NOMO-1 treated with dmso at 0.1 percent for 144 hours (cell line): Measurements from ENCODE around the gene CDC25C.
"Not testable (repeated sequence)": the region's sequence is repeated elsewhere in the genome, so short reads cannot be mapped to it uniquely, and the experiment has no call there.

Experiments used
- DNase-seq: peaks from one replicate; lab custom pipeline; 2025; ENCODE audit not compliant: unreplicated experiment; lab: John Stamatoyannopoulos, UW

The CDC25C gene

DNA sequence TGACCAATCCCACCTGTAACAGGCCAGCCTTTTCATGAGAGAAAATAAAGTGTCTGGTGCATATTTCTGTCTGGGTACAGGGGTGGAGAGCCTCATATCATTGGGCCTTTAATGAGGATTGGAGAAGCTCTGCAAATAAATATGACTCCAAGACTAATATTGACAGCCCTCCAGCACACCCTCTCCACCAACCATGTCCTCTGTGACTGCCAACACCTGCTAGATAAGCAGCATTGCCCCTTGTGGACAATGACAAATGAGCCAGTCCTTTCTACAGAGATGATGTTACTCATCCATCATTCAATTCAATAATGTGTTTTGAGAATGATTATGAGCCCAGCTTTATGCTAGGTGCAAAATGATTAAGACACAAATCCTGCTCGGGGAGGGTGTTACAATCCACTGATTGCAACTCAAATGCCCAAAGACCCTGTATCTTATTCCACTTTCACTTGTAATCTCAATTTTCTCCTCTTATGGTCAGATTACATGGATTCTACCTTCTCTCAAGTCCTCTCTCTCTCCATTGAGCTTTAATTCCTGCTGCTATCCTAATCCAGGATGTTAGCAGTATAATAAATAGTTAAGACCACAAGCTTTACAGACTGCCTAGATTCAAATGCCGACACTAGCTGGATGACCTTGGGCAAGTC lies 55.1 kb downstream of the CDC25C start:
- DNase-seq = no peak

DNA sequence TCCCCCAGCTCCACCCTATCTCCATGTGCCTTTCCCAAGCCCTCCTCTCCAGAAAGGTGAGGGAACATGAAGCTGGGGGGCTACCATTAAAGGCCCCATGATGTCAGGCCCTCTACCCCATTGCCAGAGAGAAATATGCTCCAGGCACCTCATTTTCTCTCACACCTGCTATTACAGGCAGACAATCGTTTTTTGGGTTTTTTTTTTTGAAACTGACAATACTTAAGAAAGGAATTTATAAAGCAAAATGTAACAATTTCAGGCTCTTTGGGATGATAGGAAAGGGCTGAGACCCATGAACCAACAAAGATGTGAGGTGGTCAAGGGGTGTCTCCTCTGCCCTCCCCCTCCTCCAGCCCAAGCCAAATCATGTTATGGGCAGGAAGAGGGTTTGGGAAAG lies 55.7 kb downstream of the CDC25C start:
- DNase-seq = no peak

DNA sequence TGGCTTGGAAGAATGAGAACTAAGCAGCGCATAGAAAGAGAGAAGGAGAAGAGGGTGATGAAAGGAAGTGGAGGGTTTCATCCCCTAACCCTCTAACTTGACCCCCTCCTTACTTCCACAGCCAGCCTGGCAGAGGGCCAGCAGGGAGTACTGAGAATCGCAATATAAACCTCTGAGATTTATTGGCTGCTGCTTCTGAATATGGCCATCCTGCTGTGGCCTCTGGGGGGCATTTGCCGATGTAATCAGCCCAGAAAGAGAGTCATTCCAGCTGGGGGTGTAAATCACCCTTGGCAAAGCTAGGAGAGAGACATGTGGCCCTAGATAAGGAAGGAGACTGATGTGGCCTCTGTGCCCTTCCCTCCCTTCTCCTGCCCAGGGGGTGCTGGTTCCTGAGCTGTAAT lies 56.2 kb downstream of the CDC25C start:
- DNase-seq = no peak

DNA sequence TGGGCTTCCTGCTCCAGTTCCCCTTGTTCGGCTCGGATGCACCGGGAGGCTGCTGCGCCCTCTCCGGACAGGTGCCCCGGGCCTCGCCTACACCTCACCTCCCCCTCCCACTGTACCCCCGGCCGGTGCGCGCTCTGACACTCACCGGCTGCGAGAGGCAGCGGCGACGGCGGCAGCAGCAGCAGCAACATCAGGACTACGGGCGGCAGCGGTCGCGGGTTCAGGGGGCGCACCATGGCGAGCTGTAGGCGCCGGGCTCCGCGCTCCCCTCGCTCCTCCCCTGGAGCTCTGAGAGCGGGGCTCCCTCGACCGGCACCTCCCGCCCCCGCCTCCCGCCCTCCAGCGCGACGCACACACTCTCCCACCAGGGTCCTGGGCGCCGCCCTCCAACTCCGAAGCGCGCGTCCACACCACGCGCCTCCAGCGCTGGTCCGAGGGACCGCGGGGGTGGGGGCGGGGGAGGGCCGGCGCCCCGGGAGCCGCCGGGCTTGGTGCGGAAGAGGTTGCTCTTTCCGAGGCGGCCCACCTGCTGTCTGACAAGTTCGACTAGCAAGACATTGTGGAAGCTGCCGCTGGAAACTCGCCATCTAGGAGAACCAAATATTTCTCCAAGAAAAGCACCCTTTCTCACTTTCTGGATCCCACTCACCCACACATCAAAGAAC lies 57.3 kb downstream of the CDC25C start, which contains the start of gene GFRA3:
Gene GFRA3, minus strand, starts transcription at position 433 of the 665 bp plus-strand sequence. Its CDS starts 197 bp downstream, at position 236.
- DNase-seq = no peak

DNA sequence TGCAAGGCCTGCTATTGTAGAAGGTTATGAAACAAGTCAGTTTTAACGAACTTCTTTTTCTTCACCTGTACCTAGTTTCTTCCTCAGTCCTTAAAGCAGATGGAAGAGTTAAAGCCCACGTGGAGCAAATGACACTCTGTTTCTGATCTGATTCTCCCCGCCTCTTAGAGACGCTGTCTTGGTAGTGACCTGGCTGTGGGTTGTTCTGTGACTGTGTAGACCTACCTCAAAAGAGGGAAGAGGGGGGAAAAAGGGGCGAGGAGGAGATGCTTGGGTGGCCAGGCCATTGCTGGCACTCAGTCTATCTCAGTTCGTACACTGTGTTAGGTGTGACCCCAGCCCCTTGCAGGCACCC lies 57.8 kb downstream of the CDC25C start:
- DNase-seq = no peak

DNA sequence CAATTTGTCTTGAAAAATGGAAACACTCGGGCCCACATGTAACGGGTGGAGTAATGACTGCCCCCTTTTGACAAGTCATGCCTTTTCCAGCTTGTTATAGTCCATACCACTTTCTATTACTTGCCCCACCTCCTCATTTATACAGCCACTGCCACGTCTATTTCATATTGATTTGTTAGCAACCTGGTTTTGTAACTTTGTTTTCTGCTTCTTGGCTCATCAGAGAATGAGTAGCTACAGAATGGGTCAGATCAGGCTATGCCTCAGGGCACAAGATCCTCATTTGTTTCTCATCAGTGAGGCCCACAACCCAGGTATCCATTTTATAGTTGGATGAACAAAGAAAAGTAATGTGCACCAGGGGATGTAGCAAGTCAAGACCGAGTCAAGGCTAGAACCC lies 58.9 kb downstream of the CDC25C start:
- no peak for DNase-seq

DNA sequence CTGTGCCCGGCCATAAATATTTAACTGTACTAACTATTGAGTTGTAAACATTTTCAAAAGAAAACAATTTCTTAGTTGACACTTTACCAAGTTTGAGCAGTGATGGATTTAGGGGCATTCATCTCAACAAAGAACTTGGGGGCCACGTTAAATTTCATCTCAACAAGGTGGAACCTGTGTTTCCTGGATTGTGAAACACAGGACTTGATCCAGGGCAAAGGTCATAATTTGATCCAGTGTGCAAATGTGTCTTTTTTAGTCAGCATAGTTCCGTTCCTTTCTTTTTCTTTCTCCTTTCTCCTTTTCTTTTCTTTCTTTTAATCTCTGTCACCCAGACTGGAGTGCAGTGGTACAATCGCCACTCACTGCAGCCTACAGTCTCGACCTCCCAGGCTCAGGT lies 60.3 kb downstream of the CDC25C start:
- DNase-seq = no peak

DNA sequence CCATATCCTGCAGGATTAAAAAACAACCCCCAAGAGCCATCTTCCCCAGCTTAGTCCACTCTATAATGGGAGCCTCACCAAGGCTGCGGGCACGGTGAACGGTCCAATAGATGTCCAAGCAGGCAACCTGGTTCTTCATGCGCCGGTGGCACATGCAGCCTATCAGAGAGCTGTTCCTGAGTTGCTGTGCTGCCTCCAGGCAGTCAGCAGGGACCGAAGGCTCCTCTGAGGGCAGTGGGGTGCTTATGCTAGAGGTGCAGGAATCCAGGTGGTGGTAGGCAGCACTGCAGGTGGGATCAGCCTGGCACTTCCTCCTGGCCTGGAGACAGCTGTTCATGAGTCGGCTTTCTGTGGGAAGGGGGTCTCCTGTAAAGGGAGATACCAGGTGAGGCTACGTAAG lies 67.4 kb downstream of the CDC25C start:
- no peak for DNase-seq

DNA sequence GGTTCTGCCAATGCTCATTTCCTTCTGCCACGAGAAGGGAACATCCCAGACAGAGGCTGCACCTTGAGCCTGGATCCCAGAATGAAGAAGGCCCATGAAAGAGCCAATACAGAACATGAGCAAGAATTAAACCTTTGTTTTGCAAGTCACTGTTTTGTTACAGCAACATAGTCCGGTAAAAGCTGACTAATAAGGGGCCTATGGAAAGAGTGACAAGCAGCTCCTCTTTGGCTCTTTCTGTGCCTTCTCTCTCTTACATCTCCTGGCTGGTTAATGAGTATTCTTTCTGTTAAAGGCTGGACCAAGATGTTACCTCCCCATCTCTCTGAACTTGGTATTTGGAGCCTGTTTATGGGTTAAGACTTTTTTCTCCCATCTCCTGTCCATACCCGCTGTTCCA lies 68.0 kb downstream of the CDC25C start:
- no peak for DNase-seq

DNA sequence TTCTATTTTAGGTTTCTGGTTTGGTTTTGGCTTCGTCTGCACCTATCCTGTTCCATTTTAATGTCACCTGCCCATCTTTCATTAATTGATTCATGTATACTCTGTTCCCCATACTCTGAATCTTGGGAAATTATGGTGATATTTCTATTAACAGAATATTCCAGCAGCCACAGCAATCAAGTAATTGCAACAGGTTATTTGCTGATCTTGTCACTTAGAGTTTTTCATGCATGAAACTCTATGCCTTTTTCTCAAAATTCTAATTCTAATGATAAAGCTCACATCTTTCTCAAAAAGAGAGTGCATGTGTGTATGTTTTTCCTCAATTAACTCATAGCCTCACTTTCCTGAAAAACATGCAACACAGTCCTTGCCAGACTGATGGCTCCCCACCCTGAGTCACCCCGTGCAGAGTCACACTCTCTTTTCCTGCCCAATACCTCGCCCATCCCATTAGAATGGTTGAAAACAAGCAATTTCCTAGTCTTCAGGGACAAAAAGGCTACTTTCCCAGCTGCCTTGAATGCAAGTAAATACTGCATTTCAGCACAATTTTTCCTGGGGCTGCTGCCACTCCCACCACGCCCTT lies 72.8 kb downstream of the CDC25C start:
- DNase-seq = no peak

DNA sequence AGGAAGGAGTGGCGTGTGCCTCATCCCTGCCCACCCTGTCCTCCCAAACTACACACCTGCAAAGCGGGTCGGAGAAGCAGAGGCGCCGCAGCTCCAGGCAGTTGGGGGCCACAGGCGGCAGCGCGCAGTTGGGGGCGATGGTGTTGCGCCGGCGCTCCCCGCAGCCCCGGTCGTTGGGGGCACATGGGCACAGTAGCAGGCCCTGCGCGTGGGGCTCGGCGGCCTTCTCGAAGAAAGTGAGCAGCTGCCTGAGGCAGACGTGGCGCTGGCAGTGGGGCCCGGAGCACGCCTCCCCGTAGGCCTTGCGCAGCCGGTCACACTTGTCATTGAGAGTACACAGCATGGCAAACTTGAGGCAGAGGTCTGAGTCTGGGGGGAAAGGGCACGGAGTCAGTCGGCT lies 74.0 kb downstream of the CDC25C start:
- no peak for DNase-seq

DNA sequence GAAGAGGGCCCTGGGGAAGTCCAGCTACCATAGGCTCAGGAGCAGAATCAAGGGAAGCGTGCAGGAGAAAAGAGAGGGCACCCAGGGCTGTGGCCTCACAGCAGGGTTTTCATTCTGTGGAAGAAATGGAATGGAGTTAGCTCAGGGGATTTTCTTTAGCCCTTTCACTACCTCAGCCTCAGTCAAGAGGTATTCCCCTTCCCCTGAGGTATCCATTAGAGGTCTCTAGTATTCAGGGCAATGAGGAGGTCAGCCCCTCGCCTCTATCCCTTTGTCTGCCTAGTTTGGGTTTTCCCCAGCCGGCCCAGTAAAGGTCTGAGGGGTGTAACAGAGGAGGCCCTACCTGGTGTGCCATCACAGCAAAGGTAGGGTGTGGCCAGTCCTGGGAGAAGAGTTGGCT lies 78.7 kb downstream of the CDC25C start:
- no peak for DNase-seq

DNA sequence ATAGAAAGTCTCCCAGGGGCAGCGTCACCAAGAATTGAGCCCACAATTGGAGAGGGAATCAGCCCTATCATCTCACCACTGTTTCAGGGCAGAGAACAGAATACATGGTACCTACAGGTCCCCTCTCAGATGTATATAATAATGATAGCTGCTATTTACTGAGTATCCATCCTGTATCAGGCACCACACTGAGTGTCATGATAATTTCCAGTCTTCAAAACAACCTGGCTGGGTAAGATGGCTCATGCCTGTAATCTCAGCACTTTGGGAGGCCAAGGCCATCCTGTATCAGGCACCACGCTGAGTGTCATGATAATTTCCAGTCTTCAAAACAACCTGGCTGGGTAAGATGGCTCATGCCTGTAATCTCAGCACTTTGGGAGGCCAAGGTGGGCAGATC lies 83.8 kb downstream of the CDC25C start:
- not testable (repeated sequence) for DNase-seq

DNA sequence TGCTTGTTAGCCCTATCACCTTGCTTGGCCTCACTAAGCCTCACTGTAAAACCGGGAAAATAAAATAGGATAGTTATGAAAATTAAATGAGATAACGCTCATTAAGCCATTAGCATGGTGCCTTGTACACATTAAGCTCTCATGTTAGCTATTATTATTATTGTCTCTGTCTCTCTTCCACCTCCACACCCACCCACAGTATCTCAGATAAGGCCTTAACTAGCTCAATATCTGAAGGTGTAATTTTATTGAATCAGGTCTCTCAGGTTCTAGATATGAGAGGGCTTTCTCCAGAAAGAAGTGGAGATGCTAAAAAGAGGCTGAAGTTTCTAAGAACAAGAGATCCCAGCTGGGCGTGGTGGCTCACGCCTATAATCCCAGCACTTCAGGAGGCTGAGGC lies 84.8 kb downstream of the CDC25C start:
- DNase-seq = no peak

DNA sequence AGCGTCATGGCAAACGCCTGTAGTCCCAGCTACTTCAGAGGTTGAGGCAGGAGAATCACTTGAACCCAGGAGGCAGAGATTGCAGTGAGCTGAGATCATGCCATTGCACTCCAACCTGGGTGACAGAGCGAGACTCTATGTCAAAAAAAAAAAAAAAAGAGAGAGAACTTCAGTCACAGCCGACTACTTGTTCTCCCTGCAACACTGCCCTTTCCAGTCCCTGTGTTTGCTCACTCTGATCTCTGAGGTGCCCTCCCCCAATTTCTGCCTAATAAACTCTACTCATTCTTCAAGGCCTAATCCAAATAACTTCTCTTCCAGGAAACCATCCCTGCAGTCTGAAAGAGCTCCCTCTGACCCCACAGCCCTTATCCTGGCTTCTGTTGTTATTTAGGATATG lies 85.3 kb downstream of the CDC25C start:
- DNase-seq = no peak

DNA sequence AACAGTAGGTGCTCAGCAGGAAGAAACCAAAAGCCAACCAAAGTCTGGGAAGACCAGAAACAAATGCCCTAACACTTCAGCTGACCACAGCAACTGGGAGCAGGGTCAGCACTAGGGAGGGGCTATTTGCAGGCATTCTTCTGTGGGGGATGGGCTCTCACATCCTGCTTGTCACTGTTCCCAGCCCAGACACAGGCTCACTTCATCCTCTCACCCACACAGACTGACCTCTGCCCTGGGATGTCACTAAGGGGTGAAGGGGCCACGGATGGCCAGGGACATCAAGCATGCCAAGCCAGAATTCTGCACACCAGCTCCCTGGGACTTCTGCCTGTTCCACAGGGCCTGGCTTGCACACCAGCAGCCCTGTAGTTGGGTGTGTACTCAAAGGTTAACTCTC lies 85.9 kb downstream of the CDC25C start:
- no peak for DNase-seq

DNA sequence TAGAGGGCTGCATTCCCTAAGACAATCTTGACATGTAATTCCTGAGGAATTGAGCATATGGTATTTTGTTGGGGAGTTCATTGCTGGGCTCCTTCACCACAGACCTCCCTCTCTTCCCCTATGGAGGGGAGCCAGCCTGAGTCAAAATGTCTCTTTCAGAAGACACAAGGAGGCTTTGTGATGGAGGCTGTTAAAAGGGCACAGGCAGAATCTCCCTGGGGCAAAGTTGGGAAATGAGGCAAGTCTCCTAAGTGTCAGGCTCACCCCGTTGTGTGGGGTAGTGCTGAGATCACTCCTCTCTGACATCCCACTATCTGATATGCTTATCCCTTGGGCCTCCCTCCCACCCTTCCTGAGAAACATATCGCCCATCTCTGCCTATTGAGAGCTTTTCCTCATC lies 87.8 kb downstream of the CDC25C start:
- DNase-seq = no peak

DNA sequence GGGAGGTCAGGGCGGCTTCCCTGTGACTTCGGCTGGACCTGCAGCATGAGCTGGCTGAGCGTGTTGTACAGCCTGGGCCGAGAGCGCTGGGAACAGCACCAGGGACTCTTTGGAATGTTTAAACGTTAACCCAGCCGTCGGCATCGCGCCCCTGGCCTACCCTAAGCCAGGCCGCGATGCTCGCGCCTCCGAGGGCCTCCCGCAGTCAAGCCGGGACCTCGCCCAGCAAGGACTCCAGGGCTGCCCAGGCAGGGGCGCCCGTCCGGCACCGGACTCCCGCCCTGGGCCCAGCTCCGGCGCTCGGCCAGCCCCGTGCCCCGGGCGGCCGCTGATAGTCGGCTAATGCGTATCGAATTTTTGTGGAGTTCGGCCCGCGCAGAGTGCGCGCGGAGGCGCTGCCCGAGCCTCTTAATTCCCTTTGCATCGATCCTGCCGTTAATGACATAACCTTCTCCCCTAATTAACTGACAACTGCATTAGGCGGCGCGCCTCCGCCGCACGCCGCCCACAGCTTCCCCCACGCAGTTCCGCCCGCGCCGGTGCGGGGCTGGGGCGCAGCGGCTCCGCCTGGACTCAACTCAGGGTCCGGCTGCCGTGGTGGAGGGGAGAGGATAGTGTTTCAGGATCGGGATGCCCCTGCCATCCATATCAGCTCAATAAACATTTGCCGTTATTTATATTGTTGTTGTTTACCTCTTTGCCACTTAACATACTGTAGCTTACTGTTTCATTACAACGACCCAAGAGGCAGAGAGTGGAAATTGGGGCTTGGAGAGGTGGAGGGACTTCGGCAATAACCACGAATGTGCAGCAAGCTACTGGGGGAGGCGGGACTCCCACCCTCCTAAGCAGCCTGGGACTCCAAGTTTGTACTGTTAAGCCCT lies 89.7 kb downstream of the CDC25C start:
- peak; percentile 29 for DNase-seq

DNA sequence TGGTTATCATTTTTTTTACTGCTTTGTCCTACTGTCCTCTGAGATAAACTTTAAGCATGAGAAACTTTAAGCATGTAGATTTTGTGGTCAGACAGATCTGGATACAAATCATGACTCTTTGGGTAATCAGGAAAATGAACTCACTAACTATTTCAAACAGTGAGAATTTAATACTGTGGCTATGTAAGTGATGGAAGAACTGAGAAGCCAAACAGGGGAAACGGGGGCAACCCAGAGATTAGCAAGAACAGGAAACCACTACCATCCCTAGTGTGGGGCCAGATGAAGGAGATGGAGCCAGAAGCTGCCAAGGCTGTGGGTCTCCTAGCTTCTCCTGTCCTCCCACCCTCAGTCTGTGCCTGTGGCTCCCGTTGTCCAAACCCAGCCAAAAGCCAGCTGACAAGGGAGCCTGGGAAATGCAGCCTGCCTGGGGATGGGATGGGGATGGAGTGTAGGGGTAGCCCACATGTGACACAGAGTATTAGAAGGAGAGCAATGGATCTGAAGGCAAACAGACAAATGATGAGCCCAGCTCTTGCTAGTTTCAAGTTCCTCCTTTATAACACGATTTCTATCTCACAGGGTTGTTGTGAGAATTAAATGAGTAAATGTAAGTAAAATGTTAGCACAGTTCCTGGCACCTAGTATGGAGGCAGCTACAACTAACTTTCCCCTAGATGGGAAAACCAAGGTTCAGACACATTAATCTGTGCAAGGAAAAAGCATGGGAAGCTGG lies 90.8 kb downstream of the CDC25C start:
- DNase-seq = peak; percentile 25

DNA sequence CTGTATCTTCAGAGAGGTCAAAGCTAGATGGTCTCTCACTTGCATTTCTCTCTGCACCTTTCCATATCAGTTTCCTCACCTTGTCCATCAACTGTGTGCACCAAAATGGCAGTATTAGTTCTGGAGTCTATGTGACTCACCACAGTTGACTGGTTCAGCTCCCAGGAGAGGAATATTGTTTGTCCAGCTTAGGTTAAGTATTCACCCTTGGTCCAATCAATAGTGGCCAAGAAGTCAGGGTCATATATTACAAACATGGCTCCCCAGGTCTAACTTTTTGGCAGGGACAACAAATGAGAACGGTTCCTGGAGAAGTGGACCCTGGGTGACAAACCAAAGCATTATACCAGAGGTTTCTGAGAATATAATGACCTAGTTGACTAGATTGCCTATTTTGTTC lies 93.6 kb downstream of the CDC25C start:
- no peak for DNase-seq
